Measurements from ENCODE around the gene SDR39U1.

The SDR39U1 gene

GRCh38 chr14:24431569-24432258 is 10.9 kb downstream of the SDR39U1 start:
- peak overlapping the region; percentile 62 for H3K4me3 ChIP-seq (ENCODE audit: low read depth, low read length)
- TF ChIP-seq CTCF (IDR thresholded peaks at IDR 0.05; ENCODE audit: low read depth, low read length, missing control alignments), result peak; percentile 97
- peak; percentile 81 for DNase-seq (ENCODE audit: low read depth)

- no peak for TF ChIP-seq CTCF (IDR thresholded peaks at IDR 0.05; ENCODE audit: low read depth, low read length, missing control alignments)
- peak overlapping the region; percentile 62 for H3K4me3 ChIP-seq (ENCODE audit: low read depth, low read length)
- DNase-seq (ENCODE audit: low read depth), result no peak
Measured at GRCh38 chr14:24430682-24431568, 11.7 kb downstream of the SDR39U1 start.

- peak; percentile 12 for DNase-seq (ENCODE audit: low read depth)
- no peak for TF ChIP-seq CTCF (IDR thresholded peaks at IDR 0.05; ENCODE audit: low read depth, low read length, missing control alignments)
Measured at GRCh38 chr14:24430143-24430681, 12.4 kb downstream of the SDR39U1 start.

GRCh38 chr14:24429395-24430142 is 13.0 kb downstream of the SDR39U1 start, which contains the start of the genes CBLN3 and KHNYN:
TSS of gene CBLN3 (minus strand) at chr14:24429668. CDS start at chr14:24429054, 614 bp downstream.
TSS of gene KHNYN (plus strand) at chr14:24429954. CDS start at chr14:24430731, 777 bp downstream.
- DNase-seq (ENCODE audit: low read depth), result peak; percentile 60
- H3K4me3 ChIP-seq (ENCODE audit: low read depth, low read length), result peak within 1 kb of the TSS; percentile 62
- TF ChIP-seq CTCF (IDR thresholded peaks at IDR 0.05; ENCODE audit: low read depth, low read length, missing control alignments), result no peak

More at GRCh38 chr14:24430143-24430681, 12.4 kb downstream of the SDR39U1 start:
- peak overlapping the region; percentile 62 for H3K4me3 ChIP-seq (ENCODE audit: low read depth, low read length)

GRCh38 chr14:24428628-24429394 is 13.8 kb downstream of the SDR39U1 start:
- TF ChIP-seq CTCF (IDR thresholded peaks at IDR 0.05; ENCODE audit: low read depth, low read length, missing control alignments), result no peak

More at GRCh38 chr14:24428628-24429394, 13.8 kb downstream of the SDR39U1 start:
- peak overlapping the region; percentile 62 for H3K4me3 ChIP-seq (ENCODE audit: low read depth, low read length)
- DNase-seq (ENCODE audit: low read depth), result no peak

Data from GM12864 (cell line).